ENCODE measurements around the gene SBDS. TPM values are rescaled to one million over a fixed set of nuclear protein-coding genes. Genes with fewer than 3 reads are reported as not detected.
"Not testable (repeated sequence)": the region's sequence is repeated elsewhere in the genome, so short reads cannot be mapped to it uniquely, and the experiment has no call there.

The SBDS gene
- total RNA-seq, 6 experiments from 2014 or later, result 50.5 to 63.1 (median 60.5) TPM

DNA sequence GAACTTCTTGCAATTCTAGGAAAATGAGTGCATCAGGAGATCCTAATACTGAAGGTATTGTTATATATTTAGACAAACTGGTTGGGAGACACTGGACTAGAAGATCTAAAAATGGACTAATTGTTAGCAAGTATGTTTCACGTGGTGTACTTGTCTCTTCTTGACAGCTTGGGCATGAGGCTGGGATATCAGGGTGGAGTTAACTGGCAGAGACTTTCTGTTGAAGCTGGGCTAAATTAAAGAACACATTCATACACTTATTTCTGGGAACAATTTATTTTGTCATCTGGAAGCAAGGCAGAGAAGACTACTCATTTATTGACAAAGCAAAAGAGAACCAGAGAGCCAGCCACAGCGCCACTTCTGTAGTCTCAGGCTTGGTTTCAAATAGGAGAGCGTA lies 27.1 kb upstream of the SBDS start:
- H3K27ac ChIP-seq, result no peak overlapping the region
- H3K4me3 ChIP-seq, result no peak overlapping the region
- H3K27me3 ChIP-seq, result no peaks in the 10 kb centered on the region
- no peaks in the 10 kb centered on the region for H3K9me3 ChIP-seq
- no peaks in the 10 kb centered on the region for H3K4me1 ChIP-seq
- TF ChIP-seq POLR2A (IDR thresholded peaks at IDR 0.05), result no peak
- TF ChIP-seq, protein P1, sequence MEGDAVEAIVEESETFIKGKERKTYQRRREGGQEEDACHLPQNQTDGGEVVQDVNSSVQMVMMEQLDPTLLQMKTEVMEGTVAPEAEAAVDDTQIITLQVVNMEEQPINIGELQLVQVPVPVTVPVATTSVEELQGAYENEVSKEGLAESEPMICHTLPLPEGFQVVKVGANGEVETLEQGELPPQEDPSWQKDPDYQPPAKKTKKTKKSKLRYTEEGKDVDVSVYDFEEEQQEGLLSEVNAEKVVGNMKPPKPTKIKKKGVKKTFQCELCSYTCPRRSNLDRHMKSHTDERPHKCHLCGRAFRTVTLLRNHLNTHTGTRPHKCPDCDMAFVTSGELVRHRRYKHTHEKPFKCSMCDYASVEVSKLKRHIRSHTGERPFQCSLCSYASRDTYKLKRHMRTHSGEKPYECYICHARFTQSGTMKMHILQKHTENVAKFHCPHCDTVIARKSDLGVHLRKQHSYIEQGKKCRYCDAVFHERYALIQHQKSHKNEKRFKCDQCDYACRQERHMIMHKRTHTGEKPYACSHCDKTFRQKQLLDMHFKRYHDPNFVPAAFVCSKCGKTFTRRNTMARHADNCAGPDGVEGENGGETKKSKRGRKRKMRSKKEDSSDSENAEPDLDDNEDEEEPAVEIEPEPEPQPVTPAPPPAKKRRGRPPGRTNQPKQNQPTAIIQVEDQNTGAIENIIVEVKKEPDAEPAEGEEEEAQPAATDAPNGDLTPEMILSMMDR (IDR thresholded peaks at IDR 0.05), result no peak
- ATAC-seq (no peak), DNase-seq (no peak)
- H3K36me3 ChIP-seq, result peaks cover 2 to 37% (median 9%) of the 10 kb centered on the region in 4 donors
- 64% methylated on average over 1 of the region's 3 CpGs for WGBS (ENCODE audit: insufficient coverage, low coverage, low lambda C conversion rate, missing lambda C conversion rate)
- intact Hi-C loops (cut with DNase I), result no loop called here

DNA sequence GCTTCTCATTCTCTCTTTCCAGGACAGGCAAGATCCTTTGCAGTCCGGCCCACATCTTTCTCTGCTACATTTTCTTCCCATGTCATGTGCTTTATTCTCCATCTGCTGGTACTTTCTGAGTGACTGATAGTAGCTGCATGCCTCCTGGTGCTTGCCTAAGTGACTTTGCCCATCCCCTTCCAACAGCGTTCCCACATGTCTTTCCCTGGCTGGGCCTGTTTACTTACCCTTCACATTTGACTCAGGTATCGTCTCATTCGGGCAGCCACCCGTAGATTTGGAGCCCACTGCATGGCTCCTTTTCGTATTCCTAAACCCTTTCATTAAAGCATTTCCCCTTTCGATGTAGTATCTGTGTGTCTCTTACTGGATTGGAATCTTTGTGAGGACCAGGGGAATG lies 25.9 kb upstream of the SBDS start:
- ATAC-seq (peak in 1 of 4 donors; percentile 24), DNase-seq (no peak)
- Histone ChIP-seq H3K4me1 (no peaks in the 10 kb centered on the region), H3K27ac (no peak overlapping the region), H3K4me3 (no peak overlapping the region), H3K9me3 (no peaks in the 10 kb centered on the region), H3K27me3 (no peaks in the 10 kb centered on the region), H3K36me3 (peaks cover 2 to 37% (median 9%) of the 10 kb centered on the region in 4 donors)
- intact Hi-C loops (cut with DNase I), result no loop called here
- WGBS (ENCODE audit: insufficient coverage, low coverage, low lambda C conversion rate, missing lambda C conversion rate), result 83% methylated on average over 6 of the region's 7 CpGs
- TF ChIP-seq POLR2A (IDR thresholded peaks at IDR 0.05), result no peak
- TF ChIP-seq, protein P1 (IDR thresholded peaks at IDR 0.05), result no peak

DNA sequence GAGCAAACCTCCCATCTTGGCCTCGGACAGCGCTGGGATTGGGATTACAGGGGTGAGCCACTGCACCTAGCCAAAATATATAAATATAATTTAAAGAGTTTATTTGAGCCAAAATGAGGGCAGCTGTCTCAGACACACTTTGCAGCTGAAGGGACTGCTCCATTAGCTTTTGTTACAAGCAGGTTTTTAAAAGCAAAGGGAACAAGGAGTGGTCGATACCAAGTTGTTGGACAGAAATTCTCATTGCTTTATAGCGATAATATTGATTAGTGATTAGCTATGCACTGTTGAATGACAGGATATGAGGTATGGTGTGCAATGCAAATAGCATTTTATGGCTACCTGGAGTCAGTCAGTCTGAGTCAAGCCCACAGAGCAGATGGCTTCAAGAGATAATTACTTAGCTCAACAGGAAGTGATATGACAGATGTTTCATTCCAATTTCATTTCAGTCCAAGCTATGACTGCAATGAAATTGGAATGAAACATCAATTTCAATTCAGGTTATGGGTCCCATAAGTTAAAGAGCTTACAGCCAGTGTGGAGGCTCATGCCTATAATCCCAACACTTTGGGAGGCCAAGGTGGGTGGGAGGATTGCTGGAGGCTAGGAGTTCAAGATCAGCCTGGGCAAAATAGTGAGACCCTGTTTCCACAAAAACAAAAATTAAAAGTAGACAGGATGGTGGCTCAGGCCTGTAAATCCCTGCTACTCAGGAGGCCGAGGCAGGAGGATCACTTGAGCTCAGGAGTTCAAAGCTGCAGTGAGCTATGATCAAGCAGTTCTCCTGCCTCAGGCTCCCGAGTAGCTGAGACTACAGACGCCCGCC lies 24.4 kb upstream of the SBDS start:
- no peak for DNase-seq
- peaks cover 2 to 39% (median 14%) of the 10 kb centered on the region in 4 donors for H3K36me3 ChIP-seq

DNA sequence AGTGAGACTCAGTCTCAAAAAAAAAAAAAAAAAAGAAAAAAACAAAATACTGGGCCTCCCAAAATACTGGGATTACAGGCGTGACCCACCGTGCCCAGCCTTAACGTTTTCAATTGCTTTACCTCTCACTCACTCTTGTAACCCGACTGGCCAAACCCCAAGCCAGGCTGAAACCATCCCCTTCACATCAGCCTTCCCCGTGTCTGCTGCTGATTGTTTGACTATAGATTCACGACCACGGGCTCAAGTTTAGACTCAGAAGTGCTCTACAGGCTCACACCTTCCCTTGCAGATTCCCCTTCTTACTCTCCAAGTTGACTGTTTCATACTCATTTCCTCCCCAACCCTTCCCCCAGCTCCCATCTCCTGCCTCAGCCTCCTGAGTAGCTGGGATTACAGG lies 23.6 kb upstream of the SBDS start:
- Histone ChIP-seq H3K27ac (no peak overlapping the region), H3K4me3 (no peak overlapping the region), H3K27me3 (no peaks in the 10 kb centered on the region), H3K36me3 (peaks cover 2 to 45% (median 14%) of the 10 kb centered on the region in 4 donors), H3K4me1 (no peaks in the 10 kb centered on the region), H3K9me3 (no peaks in the 10 kb centered on the region)
- WGBS (ENCODE audit: insufficient coverage, low coverage, low lambda C conversion rate, missing lambda C conversion rate), result 63% methylated on average over 5 of the region's 7 CpGs
- no peak for DNase-seq
- intact Hi-C loops (cut with DNase I), result no loop called here
- TF ChIP-seq POLR2A (IDR thresholded peaks at IDR 0.05), result no peak
- no peak for ATAC-seq

More for the DNA sequence above, 24.4 kb upstream of the SBDS start:
- TF ChIP-seq POLR2A (IDR thresholded peaks at IDR 0.05), result no peak
- TF ChIP-seq, protein P1 (IDR thresholded peaks at IDR 0.05), result no peak
- no peaks in the 10 kb centered on the region for H3K27me3 ChIP-seq
- intact Hi-C loops (cut with DNase I), result no loop called here
- no peaks in the 10 kb centered on the region for H3K4me1 ChIP-seq
- no peaks in the 10 kb centered on the region for H3K9me3 ChIP-seq
- H3K27ac ChIP-seq, result no peak overlapping the region
- ATAC-seq, result no peak
- WGBS (ENCODE audit: insufficient coverage, low coverage, low lambda C conversion rate, missing lambda C conversion rate), result 85% methylated on average over 5 of the region's 8 CpGs
- no peak overlapping the region for H3K4me3 ChIP-seq

DNA sequence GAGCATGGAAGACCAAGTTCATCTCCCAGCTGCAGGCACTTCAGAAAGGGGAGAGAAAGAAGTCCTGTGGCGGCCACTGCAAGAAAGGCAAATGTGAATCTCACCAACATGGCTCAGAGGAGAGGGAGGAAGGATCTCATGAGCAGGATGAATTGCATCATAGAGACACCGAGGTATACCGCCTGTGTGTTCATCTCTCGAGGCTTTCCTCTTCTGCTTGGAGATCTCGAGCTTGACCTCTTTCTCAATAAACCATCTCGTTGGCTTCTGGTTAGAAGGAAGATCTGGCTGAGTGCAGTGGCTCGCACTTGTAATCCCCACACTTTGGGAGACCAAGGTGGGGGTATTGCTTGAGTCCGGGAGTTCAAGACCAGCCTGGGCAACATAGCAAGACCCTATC lies 22.6 kb upstream of the SBDS start:
- 74% methylated on average over 6 of the region's 8 CpGs for WGBS (ENCODE audit: insufficient coverage, low coverage, low lambda C conversion rate, missing lambda C conversion rate)
- not testable (repeated sequence) for DNase-seq

DNA sequence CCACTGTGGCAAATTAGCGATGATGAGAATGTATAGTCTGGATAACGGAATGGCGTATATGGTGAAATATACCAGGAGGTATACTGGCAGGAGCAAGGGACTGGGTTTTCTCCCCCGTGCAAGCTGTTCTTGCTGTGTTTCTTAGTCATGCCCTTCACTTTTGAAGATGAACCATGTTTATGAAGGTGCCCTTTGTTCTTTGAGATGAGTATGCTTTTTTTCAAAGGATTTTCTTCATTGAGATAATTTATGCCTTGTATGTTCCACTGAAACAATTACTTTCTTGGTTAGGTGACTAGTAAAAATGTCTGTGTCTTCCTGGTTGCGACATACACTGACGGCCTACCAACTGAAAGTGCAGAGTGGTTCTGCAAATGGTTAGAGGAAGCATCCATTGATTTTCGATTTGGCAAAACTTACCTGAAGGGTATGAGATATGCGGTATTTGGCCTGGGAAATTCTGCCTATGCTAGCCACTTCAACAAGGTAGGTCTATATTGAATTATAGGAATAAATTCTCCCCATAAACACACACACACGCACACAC lies 18.8 kb upstream of the SBDS start:
- 80% methylated on average over 9 of the region's 9 CpGs for WGBS (ENCODE audit: insufficient coverage, low coverage, low lambda C conversion rate, missing lambda C conversion rate)
- H3K4me1 ChIP-seq; H3K27me3 ChIP-seq; H3K27ac ChIP-seq; DNase-seq; H3K4me3 ChIP-seq; intact Hi-C loops (cut with DNase I); H3K9me3 ChIP-seq: not testable (repeated sequence)
- peak in 1 of 4 donors; percentile 43 for ATAC-seq
- peaks cover 0 to 52% (median 15%) of the 10 kb centered on the region in 4 donors for H3K36me3 ChIP-seq

More for the DNA sequence above, 22.6 kb upstream of the SBDS start:
- H3K9me3 ChIP-seq; H3K4me1 ChIP-seq; ATAC-seq; H3K4me3 ChIP-seq; H3K27me3 ChIP-seq; H3K27ac ChIP-seq; intact Hi-C loops (cut with DNase I): not testable (repeated sequence)
- peaks cover 2 to 49% (median 13%) of the 10 kb centered on the region in 4 donors for H3K36me3 ChIP-seq

DNA sequence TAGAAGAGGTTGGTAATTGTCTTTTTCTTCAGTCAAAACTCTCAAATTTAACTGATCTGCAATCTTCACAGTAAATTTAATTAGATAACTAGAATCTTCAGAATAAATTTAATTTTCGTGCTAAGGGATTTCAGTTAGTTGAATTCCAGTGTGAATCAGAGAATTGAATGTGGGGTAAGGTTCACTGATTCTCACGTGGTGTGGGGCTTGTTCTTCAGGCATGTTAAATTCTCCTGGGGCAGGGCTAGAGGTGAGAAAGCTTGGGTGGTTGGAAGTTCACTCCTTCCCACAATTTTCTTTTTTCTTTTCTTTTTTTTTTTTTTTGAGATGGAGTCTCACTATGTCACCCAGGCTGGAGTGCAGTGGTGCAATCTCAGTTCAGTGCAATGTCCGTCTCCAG lies 14.3 kb upstream of the SBDS start:
- H3K4me1 ChIP-seq; H3K27ac ChIP-seq; H3K27me3 ChIP-seq; DNase-seq; ATAC-seq; H3K4me3 ChIP-seq; intact Hi-C loops (cut with DNase I); H3K9me3 ChIP-seq: not testable (repeated sequence)
- H3K36me3 ChIP-seq, result peaks cover 0 to 44% (median 7%) of the 10 kb centered on the region in 4 donors
- WGBS (ENCODE audit: insufficient coverage, low coverage, low lambda C conversion rate, missing lambda C conversion rate), result 88% methylated on average over 3 of the region's 3 CpGs

All from right lobe of liver (tissue), 6 donors.